ENCODE measurements around the gene SAMD11.
A peak's percentile ranks its signal among the peaks of the same experiment; 100 is the strongest.
"Not testable (repeated sequence)": the region's sequence is repeated elsewhere in the genome, so short reads cannot be mapped to it uniquely, and the experiment has no call there.

Gene SAMD11

GRCh38 chr1:923131-923990, at the start of gene SAMD11:
SAMD11 (plus strand) TSS chr1:923923; CDS start chr1:924432, 509 bp downstream.
- DNase-seq: peak; percentile 92

DNA sequence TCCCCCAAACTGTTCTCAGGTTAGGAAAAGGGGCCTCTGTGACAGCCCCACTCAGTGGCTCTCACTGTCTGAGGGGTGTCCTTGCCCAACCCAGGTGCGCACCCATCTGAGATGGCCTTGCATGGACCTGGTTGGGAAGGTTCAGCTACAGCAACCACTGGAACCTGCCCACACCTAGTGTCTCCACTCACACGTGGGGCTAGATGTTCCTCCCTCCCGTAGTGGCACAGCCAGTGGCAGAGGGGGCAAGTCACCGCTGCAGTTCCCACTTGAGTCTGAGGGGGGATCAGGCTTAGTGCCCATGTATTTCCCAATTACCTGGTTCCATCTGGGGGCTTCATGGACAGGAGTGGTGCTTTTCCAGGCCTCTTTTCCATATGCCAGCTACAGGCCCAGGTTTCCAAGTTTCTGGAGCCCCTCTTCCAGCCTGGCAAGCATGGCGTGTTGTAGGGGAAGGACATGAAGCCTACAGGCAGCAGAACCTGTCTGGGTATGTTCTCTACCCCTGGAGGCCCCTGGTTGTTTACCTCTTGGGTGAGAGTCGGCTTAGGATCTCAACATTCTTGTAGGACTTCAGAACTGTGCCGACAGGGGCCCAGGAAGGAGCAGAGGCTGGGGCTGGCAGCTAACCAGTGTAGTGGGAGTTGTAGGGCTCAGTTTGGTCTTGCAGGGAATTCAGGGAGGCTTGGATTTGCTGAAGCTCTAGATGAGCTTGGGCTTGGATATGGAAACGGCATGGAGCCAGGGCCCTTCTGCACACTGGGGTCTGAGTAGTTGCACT, 47.1 kb upstream of the SAMD11 start:
- not testable (repeated sequence) for DNase-seq

DNA sequence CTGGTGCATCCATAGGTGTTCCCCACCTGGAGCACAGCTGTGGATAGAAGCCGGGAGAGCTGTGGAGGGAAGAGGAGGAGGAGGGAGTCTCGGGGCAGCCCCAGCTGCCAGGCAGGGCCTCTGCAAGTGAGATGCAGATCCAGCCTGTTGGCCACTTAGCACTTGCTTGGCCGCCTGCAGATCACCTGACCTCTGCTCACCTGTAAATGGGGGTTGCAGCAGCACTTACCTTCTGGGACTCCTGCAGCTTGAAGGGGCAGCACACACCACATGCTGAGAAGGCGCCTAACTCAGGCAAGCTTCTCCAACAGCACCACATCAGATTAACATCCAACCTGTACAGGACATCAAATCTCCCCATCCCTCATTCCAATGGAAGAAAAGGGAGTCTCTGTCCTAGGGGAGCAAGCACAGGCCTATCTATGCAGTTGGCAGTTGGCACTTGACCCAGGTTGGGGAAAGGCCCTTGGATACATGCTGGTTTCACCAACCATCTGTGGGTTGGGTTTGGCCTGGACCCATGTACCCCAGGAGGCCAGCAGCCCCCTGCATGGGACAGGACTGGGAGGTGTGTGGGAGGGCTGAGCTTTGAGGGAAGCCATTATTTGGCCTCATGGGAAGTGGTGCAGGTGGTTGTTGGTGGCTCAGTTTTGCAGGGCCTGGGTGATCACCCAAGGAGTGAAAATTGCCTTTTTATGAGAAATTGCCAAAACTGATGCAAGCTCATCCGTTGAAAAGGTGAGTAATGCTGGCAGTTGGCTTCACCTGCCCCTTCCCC, 46.3 kb upstream of the SAMD11 start:
- DNase-seq: not testable (repeated sequence)

- not testable (repeated sequence) for DNase-seq
Observed at GRCh38 chr1:880511-880910, 43.2 kb upstream of the SAMD11 start.

DNA sequence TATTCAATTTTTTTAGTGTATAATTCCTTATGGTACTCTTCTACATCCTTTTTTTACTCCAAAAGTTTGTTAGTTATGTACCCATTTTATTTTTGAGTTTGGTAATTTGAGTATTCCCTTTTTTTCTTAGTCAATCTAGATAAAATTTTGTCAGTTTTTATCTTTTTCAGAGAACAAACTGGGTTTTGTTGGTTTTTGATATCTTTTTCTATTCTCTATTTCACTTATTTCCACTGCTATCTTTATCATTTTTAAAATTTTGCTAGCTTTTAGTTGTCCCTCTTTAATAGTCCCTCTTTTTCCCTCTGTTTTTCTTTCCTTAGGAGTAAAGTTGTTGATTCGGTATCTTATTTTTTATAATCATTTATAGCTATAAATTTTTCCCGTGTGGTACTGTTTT, 42.8 kb upstream of the SAMD11 start:
- DNase-seq: not testable (repeated sequence)

DNA sequence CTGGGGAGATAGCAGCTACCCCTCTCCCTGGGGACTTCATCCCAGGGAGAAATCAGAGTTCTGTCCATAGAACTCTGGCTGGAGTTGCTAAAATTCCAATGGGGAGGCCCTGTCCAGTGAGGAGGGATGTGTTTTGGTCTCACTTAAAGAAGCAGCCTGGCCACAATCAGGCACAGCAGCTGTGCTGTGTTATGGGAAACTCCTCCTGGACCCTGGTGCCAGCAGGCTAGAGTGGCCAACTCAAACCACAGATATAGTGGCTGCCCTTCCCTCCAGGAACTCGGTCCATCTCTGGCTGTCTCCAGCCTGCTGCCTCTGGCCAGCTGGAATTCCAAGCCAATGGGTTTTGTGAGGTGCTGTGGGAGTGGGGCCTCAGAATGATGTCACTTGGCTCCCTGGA, 37.4 kb upstream of the SAMD11 start:
- DNase-seq: no peak

DNA sequence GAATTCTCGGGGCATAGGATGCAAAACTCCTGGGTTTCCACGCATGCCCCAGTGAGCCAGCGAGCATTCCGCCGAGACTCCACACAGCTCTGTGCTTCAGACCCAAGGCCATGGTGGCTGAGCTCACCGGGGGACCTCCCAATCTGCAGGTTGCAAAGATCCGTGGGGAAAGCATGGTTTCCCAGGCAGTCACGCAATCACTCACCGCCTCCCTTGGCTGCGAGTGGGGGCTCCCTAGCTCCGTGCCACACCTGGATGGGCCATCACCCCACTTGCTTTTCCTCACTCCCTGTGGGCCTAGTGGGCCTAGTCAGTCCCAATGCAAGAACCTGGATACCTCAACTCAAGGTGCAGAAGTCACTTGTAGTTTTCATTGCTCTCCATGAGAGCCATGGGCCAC, 37.0 kb upstream of the SAMD11 start:
- no peak for DNase-seq

DNA sequence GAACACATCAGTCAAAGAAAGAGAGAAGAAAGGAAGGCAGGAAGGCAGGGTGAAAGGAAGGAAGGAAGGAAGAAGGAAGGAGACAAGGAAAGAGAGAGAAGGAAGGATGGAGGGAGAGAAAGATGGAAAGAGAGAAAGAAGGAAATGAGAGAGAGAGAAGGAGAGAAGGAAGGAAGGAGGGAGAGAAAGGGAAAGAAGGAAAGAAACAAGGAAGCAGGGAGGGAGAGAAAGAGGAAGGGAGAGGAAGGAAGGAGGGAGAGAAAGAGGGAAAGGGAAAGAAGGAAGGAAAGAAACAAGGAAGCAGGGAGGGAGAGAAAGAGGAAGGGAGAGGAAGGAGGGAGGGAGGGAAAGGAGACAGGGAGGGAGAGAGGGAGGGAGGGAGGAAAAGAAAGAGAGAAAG, 35.4 kb upstream of the SAMD11 start:
- DNase-seq: no peak

GRCh38 chr1:889774-890173, 33.9 kb upstream of the SAMD11 start:
- not testable (repeated sequence) for DNase-seq

DNA sequence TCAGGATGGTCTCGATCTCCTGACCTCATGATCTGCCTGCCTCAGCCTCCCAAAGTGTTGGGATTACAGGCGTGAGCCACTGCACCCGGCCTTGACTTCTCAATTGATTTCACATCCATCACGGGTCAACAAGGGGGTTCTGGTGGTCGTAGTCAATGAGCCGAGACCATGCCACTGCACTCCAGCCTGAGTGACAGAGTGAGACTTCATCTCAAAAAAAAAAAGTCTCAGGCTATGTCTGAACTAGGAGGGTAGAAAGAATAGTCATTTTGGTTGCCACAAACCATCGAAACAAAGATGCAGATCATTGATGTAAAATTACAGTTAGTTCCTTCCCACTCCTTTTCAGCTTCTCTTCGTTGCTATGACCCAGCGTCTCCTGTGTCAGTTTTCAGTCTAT, 33.5 kb upstream of the SAMD11 start:
- not testable (repeated sequence) for DNase-seq

GRCh38 chr1:890661-891060, 33.1 kb upstream of the SAMD11 start:
- no peak for DNase-seq

- DNase-seq: no peak
Observed at GRCh38 chr1:897226-897625, 26.5 kb upstream of the SAMD11 start.

DNA sequence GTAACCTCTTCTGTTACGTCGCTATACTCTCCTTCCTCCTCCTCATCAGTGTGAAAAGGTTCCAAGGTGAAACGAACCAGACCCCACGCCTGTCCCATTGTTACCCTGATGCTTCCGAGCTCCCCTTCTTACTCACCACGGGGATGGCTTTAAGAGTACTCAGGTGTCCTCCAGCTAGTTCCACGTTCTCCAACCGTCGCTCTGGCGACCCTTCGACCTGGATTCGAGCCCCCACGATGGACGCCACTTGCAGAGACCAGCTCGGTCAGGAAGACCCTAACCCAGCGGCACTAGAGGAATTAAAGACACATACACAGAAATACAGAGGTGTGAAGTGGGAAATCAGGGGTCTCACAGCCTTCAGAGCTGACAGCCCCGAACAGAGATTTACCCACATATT, 25.8 kb upstream of the SAMD11 start:
- DNase-seq: not testable (repeated sequence)

- DNase-seq: no peak
Observed at GRCh38 chr1:899636-900317, 23.9 kb upstream of the SAMD11 start.

GRCh38 chr1:901108-901859, 22.4 kb upstream of the SAMD11 start:
- DNase-seq: no peak

GRCh38 chr1:902802-903201, 20.9 kb upstream of the SAMD11 start:
- no peak for DNase-seq

DNA sequence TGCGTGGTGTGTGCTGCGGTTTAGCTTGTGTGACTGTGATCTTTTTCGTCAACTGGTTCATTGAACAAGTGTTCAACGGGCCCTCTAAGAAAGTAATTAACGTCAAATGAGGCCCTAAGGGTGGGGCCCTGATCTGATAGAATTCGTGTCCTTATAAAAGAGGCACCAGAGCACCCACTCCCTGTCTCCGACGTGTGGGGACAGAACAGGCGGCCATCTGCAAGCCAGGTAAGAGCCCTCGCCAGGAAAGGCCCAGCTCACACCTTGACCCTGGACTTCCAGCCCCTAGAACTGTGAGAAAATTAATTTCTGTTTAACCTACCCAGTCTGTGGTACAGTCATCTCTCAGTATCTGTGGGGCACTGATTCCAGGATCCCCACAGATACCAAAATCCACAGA, 20.4 kb upstream of the SAMD11 start:
- no peak for DNase-seq

DNA sequence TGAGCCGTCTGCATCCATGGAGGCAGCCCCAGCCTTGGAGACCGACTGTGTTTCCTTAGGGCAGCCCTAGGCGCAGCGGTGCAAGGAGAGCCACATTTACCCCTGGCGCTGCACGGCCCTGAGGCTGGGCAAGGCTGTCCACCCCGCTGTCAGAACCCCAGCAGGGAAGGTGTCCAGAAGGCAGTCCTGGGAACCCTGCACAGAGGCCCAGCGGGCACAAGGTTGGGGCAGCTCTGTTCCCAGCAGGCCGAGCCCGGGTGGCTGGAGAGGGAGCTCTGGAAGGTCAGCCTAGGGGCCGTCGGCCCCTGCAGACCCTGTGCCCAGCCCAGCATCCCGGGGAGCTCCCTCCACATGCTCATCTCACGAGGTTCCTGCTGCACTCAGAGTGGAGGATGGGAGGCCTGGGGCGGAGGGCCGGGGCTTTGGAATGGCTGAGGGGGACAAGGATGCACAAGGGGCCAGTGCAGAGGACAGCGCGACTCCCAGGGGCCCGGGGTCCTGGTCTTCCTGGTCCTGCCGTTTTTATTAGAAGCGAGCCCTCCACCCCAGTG, 19.9 kb upstream of the SAMD11 start:
- DNase-seq: no peak

GRCh38 chr1:904310-904950, 19.3 kb upstream of the SAMD11 start:
- DNase-seq: peak; percentile 82

GRCh38 chr1:905071-905749, 18.5 kb upstream of the SAMD11 start:
- DNase-seq: peak; percentile 52

Measured in NCI-H82 (cell line).